HepG2 (cell line): Measurements from ENCODE around the gene THSD4. TPM values are rescaled to one million over a fixed set of nuclear protein-coding genes. Genes with fewer than 3 reads are reported as not detected.
A peak's percentile ranks its signal among the peaks of the same experiment; 100 is the strongest.

Experiments used
- ATAC-seq: fragments of 200-7000 bp; cut with Tn5 transposase; 3 replicates; pipeline ENCODE4 v1.9.1; 2020; ENCODE audit warnings: mild to moderate bottlenecking, moderate library complexity
- BruUV-seq: library from RNA; stranded (reverse); fragments of 400-500 nt; replicated peaks from 2 replicates; lab custom pipeline; 2021; lab: Mats Ljungman, UMichigan
- CTCF ChIA-PET: fragments of 300-600 bp; formaldehyde crosslinking; extraction: SDS; loops from one replicate; lab custom pipeline; 2021; ENCODE audit warnings: low total read pairs, inconsistent platforms, low intra/inter-chr PET ratio; lab: Yijun Ruan, JAX
- POLR2A ChIA-PET: fragments of 350-600 bp; sonication (Branson Sonifier 250); formaldehyde crosslinking; loops from one replicate; lab custom pipeline; 2020; ENCODE audit warnings: antibody characterized with exemption, inconsistent platforms; lab: Yijun Ruan, JAX
- DNase-seq: peaks from one replicate; pipeline ENCODE4 v3.0.0-alpha.2; 2015; ENCODE audit warnings: low spot score
- FAIRE-seq: peaks from 3 replicates; lab custom pipeline; 2011; peaks lifted over from hg19 to GRCh38; lab: Jason Lieb, UNC
- H2AFZ ChIP-seq: one replicate; pipeline ENCODE4 v1.6.1; 2011; ENCODE audit warnings: low read length, inconsistent platforms
- H3K27ac ChIP-seq: fragments of 300-600 bp; 3 replicates; pipeline ENCODE4 v1.8.0; 2011; ENCODE audit warnings: mixed run types, mild to moderate bottlenecking, mixed read lengths, low read length, inconsistent platforms; ENCODE audit not compliant: insufficient read depth; ENCODE audit errors: extremely low read length
- H3K27me3 ChIP-seq, 2 experiments: fragments of 200-600 bp in 1 of 2; 2 replicates in 1 of 2; 3 replicates in 1 of 2; pipeline versions ENCODE4 v1.6.0 to v1.8.0; 2011; ENCODE audit warnings: low read length in 2 of 2, mild to moderate bottlenecking in 2 of 2, moderate library complexity in 2 of 2, inconsistent platforms in 1 of 2; ENCODE audit not compliant: insufficient read depth in 2 of 2, control insufficient read depth in 1 of 2
- H3K36me3 ChIP-seq, 2 experiments: fragments of 200-600 bp in 1 of 2; replicated peaks in 1 of 2; 2 replicates in 1 of 2; 3 replicates in 1 of 2; pipeline versions ENCODE4 v1.5.1 to v1.8.0; 2011; ENCODE audit warnings: low read length in 2 of 2, inconsistent platforms in 1 of 2; ENCODE audit not compliant: insufficient read depth in 2 of 2, control insufficient read depth in 1 of 2
- H3K4me1 ChIP-seq: 2 replicates; pipeline ENCODE4 v1.5.1; 2012; ENCODE audit warnings: low read length, inconsistent platforms; ENCODE audit not compliant: insufficient read depth
- H3K4me2 ChIP-seq: 2 replicates; pipeline ENCODE4 v1.6.0; 2011; ENCODE audit warnings: low read depth, low read length, inconsistent platforms
- H3K4me3 ChIP-seq, 3 experiments: fragments of 200-600 bp in 1 of 3; sonication (generic), shearing (Covaris generic) in 1 of 3; replicated peaks in 1 of 3; 2 replicates each; pipeline ENCODE4 v1.5.1; 2011 to 2016; ENCODE audit warnings: low read length in 3 of 3, inconsistent platforms in 2 of 3, low read depth in 2 of 3, mild to moderate bottlenecking in 2 of 3, control low read depth in 1 of 3, mixed read lengths in 1 of 3; ENCODE audit not compliant: insufficient read depth in 1 of 3
- H3K79me2 ChIP-seq: one replicate; pipeline ENCODE4 v1.6.1; 2011; ENCODE audit warnings: low read length, inconsistent platforms; ENCODE audit not compliant: insufficient read depth
- H3K9ac ChIP-seq: 2 replicates; pipeline ENCODE4 v1.6.0; 2011; ENCODE audit warnings: mild to moderate bottlenecking, low read depth, low read length, inconsistent platforms; ENCODE audit not compliant: insufficient read depth
- H3K9me3 ChIP-seq: 2 replicates; pipeline ENCODE4 v1.5.1; 2012; ENCODE audit warnings: mild to moderate bottlenecking, low read length
- H4K20me1 ChIP-seq: 2 replicates; pipeline ENCODE4 v1.6.0; 2011; ENCODE audit warnings: inconsistent platforms, mild to moderate bottlenecking, low read length, moderate library complexity; ENCODE audit not compliant: insufficient read depth
- CHD4 ChIP-seq: fragments of 200-600 bp; sonication (generic); IDR thresholded peaks from 2 replicates; pipeline ENCODE4 v1.7.0; 2017; ENCODE audit warnings: mild to moderate bottlenecking, low read length, borderline replicate concordance
- KDM1A ChIP-seq: IDR thresholded peaks from 2 replicates; pipeline ENCODE4 v1.6.1; 2016; ENCODE audit warnings: missing compliant biosample characterization
- ONECUT2 ChIP-seq: sonication (generic); formaldehyde crosslinking; IDR thresholded peaks from 2 replicates; pipeline ENCODE4 v1.4.0; 2020; ENCODE audit warnings: missing genetic modification reagents
- POGK ChIP-seq: sonication (generic); formaldehyde crosslinking; conservative IDR thresholded peaks from 2 replicates; pipeline ENCODE4 v1.8.0; 2022; ENCODE audit warnings: mild to moderate bottlenecking, moderate library complexity, missing genetic modification reagents
- ZMYM3 ChIP-seq: sonication (generic); formaldehyde crosslinking; IDR thresholded peaks from 2 replicates; pipeline ENCODE4 v1.5.1; 2020; ENCODE audit warnings: mild to moderate bottlenecking, missing genetic modification reagents
- ZNF629 ChIP-seq: sonication (generic); formaldehyde crosslinking; conservative IDR thresholded peaks from 2 replicates; pipeline ENCODE4 v1.5.0; 2020; ENCODE audit warnings: missing genetic modification reagents
- ZNF800 ChIP-seq: sonication (generic); formaldehyde crosslinking; IDR thresholded peaks from 2 replicates; pipeline ENCODE4 v1.4.0; 2020; ENCODE audit warnings: missing genetic modification reagents
- in situ Hi-C: cut with HindIII; loops from 2 replicates; pipeline ENCODE4 v1.10.0; 2017; ENCODE audit warnings: low pct_unique_long_range_greater_than_20kb; ENCODE audit not compliant: extremely low pct_ligation_motif_present
- intact Hi-C: fragments of 100-400 bp; cut with micrococcal nuclease; formaldehyde crosslinking; loops from one replicate; pipeline ENCODE4 v1.10.0; 2022; ENCODE audit not compliant: unreplicated experiment
- polyA plus RNA-seq, 8 experiments: library from polyadenylated mRNA; depleted of rRNA in 3 of 8; stranded (reverse) in 7 of 8; unstranded in 1 of 8; fragments of >200 nt; fragmentation: Illumina TruSeq in 4 of 8; extraction: Trizol in 4 of 8; gene quantifications; 2 replicates each; pipeline versions ENCODE4 v1.2.1 to v1.2.3, GENCODE V29; 2011 to 2016; ENCODE audit warnings: low read depth in 4 of 8, missing spikeins in 1 of 8, mixed read lengths in 1 of 8; ENCODE audit not compliant: insufficient read depth in 1 of 8
- total RNA-seq, 5 experiments: library from RNA; depleted of rRNA; stranded (reverse); fragments of >200 nt; fragmentation: Illumina TruSeq; extraction: Trizol; gene quantifications; 2 replicates each; pipeline ENCODE4 v1.2.3, GENCODE V29; 2016; ENCODE audit warnings: low read depth in 1 of 5

Gene THSD4
- total and polyA plus RNA-seq, 2 of the 13 experiments (the other 11 are each of a cell fraction or from before 2014, with no cell fraction given): 0.07 to 0.21 TPM

- no peak for TF ChIP-seq POGK
These were observed 340.6 kb downstream of the THSD4 start (continued) for GRCh38 chr15:71455878-71456277.

- H2AFZ ChIP-seq: no peak overlapping the region
- intact Hi-C loops: no loop called here
- H3K36me3 ChIP-seq: no peaks in the 10 kb centered on the region
- no peak for DNase-seq
- CTCF ChIA-PET: no interaction called here
- in situ Hi-C loops: no loop called here
- H3K4me2 ChIP-seq: peak overlapping the region; percentile 36; the same call in 1 of the 2 replicates
- POLR2A ChIA-PET: interaction anchor here (1.0 kb wide), 1 partner anchor 205 kb away, joined by 4 read pairs; no protein-coding TSS in a partner anchor
- no peak overlapping the region for H3K9ac ChIP-seq
- FAIRE-seq: no peak
- H3K27me3 ChIP-seq: peaks cover 0 to 7% of the 10 kb centered on the region in 2 experiments; a peak in 3 of 5 replicates
- H3K4me1 ChIP-seq: peaks cover 39% of the 10 kb centered on the region
- no peak for ATAC-seq
- BruUV-seq: no TSS peak
- peak; percentile 67; the same call in 1 of the 2 replicates for TF ChIP-seq CHD4
- TF ChIP-seq ZNF629: peak; percentile 95
- TF ChIP-seq ZMYM3 (CRISPR knock-in tag): 0 out of 2 replicates have a peak, but pooled peaks have one; percentile 50
- no peak for TF ChIP-seq ONECUT2 (CRISPR knock-in tag)
- TF ChIP-seq ZNF800 (CRISPR knock-in tag): no peak
- 0 out of 2 replicates have a peak, but pooled peaks have one; percentile 46 for TF ChIP-seq KDM1A (CRISPR knock-in tag)
- H4K20me1 ChIP-seq: no peaks in the 10 kb centered on the region
- no peaks in the 10 kb centered on the region for H3K79me2 ChIP-seq
- H3K9me3 ChIP-seq: no peaks in the 10 kb centered on the region
- H3K27ac ChIP-seq: no peak overlapping the region
- no peak overlapping the region for H3K4me3 ChIP-seq
These were observed 341.1 kb downstream of the THSD4 start for GRCh38 chr15:71456362-71456761.
